Caki2 (cell line): Measurements from ENCODE around the gene USP7. TPM values are rescaled to one million over a fixed set of nuclear protein-coding genes. Genes with fewer than 3 reads are reported as not detected.

Experiments used
- DNase-seq: peaks from one replicate; pipeline ENCODE4 v3.0.0-alpha.2; 2015; ENCODE audit warnings: low read depth
- in situ Hi-C: cut with HindIII; loops from 2 replicates; pipeline ENCODE4 v1.10.0; 2016; ENCODE audit warnings: low sequenced_read_pairs, low pct_unique_long_range_greater_than_20kb, mixed read lengths
- total RNA-seq: library from RNA; depleted of rRNA; stranded (reverse); fragments of >200 nt; shearing (Covaris generic); gene quantifications from 2 replicates; pipeline ENCODE4 v1.2.3, GENCODE V29; 2014; ENCODE audit warnings: low replicate concordance

Gene USP7
- total RNA-seq, 1 experiment from 2014 or later, result 14.9 TPM

DNA sequence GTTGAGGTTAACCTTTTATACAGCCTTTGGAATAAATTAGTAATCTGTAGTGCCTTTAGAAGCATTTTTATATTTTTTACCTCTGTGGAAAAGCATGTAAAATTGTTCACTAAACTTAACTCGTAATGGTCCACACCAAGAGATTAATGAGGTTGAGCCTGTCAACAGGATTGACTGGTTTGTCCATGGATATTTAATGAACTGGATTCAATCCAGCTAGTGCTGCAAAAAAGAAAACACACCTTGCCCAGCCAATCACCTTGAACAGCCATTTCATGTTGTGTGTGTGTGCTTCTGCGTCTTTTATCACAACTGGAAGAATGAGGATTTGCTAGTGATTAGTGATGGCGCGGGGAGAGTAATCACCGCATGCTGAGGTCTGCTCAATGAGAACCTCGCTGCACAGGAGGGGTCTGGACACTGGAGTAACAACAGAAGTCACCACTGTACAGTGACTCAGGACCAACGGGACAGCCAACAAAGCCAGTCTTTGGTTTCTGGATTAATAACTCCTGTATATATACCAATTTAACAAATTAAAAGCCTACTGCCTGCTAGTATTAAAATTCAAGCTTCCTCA lies 47.9 kb downstream of the USP7 start:
- in situ Hi-C loops, result no loop called here
- no peak for DNase-seq

DNA sequence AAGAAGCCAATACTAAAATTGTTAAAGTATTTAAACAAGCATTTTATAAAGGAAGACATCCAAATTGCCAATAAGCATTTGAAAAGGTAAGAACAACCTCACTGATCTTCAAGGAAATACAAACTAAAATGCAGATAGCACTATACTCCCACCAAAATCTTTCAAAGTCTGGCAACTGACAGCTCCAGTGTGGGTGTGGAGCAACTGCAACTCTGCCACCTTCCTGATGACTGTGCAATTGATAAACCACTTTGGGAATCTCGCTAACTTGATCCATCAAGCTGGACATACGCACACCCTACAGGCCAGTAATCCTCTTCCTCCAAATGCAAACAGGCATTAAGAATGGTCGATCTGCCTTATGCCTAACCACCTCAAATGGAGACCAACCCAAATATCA lies 49.6 kb downstream of the USP7 start:
- in situ Hi-C loops, result no loop called here
- DNase-seq, result no peak

DNA sequence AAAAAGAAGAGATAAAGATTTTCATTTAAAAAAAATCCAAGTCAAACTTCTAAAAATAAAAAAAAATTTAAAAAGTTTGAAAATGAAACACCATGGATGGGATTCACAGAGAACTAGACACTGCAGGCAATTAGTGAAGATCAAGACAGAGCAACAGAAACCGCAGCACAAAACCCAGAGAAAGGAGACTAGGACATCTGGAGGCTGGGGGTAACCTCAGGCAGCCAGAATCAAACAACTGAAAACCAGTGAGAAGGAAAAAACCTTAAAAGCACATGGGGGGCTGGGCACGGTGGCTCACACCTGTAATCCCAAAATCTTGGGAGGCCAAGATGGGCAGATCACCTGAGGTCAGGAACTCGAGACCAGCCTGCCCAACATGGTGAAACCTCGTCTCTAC lies 50.9 kb downstream of the USP7 start:
- in situ Hi-C loops, result no loop called here
- no peak for DNase-seq

DNA sequence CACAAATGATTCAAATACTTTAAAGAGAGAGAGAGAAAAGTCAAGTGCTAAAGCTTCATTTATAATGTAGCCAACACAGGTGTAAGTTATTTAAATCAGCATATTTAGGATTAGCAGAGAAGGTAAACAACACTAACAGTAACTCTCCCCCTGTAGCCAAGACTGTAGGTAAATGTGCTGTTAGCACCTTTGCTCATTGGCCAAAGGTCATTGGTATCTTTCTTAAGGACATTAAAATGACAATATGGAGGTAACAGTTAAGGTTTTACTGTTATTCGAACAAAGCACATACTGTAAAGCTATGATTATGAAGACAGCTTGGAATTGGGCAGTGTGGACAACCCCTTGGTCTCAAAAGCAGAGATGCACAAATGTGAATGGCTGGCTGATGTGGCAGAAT lies 52.9 kb downstream of the USP7 start:
- in situ Hi-C loops, result no loop called here
- no peak for DNase-seq

DNA sequence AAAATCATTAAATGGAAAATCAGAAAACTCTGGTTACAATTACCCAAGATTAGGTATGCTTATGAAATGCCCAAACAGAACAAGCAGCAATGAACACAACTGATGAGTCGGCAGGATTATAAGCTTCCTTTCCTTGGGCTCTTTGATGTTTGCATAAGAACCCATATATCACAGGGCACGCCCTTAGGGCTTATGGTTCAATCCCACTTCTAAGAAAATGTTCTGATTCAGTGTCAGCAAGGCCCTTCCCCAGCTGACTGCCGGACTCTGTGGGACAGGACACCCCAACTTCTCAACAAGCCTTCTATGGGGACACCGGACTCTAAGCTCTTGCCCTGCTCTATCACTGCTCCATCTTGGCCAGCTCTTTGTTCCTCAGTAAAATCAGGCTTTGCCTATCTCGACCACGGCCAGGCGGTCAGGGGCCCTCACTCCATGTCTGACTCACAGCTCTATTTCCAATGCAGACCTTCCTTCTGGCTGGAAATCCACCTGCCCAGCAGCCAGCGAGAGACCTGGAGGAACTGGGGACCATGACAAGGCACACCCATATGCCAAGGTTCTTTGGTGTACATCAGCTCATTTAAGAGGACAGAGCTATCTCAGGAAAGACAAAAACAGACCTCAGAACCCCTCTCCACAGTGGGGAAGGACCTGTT lies 54.8 kb downstream of the USP7 start:
- in situ Hi-C loops, result no loop called here
- DNase-seq, result no peak

DNA sequence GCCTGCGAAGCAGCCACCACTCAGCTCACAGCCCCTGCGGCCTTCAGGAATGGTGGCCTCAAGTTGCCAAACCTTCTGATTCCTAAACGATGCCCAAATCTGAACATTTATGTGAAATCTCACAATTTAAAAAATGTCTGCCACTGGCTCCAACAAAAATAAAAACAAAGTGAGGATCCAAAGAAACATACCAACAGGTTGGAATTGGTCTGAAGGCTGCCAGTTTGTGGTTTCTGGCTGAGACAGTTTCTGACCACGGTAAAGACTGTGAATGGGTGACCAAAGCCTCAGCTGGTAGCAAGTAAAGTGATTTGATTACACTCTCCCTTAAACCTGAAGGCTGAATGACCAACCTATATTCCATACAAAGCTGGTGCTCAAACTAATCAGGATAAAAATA lies 56.6 kb downstream of the USP7 start:
- DNase-seq, result no peak

DNA sequence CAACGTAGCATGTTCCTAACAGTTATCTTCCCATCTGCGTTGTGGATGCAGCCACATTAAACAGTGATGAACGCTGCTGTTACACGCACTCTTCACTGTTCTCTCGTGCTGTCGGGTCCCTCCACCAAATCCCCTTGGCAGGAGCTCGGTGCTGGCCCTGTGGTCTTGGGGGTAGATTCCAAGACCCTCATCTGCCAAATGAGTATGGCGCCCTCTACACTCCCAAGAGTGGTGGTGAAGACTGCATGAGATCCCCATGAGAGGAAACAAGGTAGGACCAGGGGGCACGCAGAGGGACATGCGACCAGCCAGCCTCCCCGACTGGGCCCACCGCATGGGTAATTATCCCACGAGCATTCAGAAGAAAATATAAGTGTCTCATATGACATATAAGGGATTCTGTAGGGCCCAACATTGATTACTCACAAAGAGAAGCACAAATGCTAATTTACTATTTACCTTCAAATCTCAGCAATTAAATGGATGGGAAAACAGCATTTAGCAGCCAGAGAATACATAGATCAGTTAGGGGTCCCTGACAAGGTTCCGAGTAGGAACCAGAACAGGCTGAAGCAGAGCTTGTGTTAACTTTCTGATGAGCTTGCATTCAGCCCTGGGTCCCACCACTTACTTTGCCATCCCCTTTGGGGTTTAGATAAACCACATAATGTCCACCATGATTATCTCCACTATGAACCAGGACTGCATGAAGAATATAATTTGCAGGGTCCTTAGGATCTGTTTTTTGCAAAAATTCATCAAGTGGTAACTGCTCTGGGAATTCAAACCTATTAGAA lies 57.7 kb downstream of the USP7 start:
- in situ Hi-C loops, result no loop called here
- DNase-seq, result no peak

More for the DNA sequence above, 56.6 kb downstream of the USP7 start:
- in situ Hi-C loops, result no loop called here

DNA sequence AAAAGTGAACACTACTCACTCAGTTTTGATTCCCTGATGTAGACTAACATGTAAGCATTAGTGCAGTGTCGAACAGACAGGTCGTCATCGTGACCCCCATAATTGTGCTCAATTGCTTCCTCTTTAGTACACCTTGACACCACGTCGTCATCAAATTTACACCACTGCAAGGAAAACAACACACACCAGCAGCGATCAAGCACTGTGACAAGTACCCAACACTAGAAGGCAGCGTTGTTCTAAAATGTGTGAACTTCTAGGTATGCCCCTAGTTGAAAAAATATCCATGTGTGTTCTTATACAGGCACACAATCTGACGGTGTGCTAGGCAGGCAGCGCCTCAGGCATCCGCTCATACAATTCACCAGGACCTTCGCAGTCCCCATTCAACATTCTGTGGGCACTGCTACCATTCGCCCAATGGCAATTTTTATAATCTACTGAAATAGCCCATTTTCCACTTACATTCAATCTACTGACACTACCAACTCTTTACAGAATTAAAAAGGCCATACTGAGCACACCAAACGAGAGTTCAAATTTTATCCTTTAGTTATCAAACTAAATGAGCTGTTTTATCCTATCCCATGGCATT lies 58.4 kb downstream of the USP7 start:
- in situ Hi-C loops, result no loop called here
- peak; percentile 41 for DNase-seq

DNA sequence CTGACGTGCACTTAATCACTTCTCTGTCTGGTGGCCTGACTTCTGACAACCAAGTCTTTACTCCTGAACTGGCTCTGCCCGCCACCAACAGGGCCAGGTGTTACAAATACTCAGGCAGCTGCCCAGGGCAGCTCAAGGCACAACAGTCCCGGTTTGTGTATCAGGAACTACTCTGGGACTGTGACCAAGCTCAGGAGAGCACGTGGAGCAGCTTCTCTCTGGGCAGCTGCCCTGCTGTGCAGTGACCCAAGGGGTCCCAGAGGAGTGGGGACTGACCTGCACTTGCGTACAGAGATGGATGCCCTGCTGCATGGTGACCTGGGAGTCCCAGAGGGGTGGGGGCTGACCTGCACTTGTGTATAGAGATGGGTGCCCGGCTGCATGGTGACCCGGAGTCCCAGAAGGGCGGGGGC lies 59.7 kb downstream of the USP7 start:
- no peak for DNase-seq
- in situ Hi-C loops, result no loop called here

DNA sequence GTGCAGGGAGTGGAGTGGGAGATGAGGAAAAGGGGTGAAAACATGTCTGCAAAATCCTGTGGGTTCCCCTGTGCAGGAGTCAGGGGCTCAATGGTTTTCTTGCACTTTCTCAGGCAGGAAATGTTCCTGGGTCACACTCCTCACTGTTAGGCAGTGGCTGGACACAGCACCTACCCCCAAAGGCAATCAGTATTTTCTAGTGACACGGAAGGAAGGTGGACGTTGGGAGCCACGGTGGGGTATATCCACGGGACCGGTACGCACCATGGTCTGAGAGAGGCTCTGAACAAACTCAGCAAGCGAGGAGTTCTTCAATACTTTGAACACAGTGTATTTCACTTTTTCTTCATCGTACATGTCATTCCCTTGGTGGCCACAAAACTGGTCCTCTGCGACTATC lies 60.7 kb downstream of the USP7 start:
- DNase-seq, result no peak

DNA sequence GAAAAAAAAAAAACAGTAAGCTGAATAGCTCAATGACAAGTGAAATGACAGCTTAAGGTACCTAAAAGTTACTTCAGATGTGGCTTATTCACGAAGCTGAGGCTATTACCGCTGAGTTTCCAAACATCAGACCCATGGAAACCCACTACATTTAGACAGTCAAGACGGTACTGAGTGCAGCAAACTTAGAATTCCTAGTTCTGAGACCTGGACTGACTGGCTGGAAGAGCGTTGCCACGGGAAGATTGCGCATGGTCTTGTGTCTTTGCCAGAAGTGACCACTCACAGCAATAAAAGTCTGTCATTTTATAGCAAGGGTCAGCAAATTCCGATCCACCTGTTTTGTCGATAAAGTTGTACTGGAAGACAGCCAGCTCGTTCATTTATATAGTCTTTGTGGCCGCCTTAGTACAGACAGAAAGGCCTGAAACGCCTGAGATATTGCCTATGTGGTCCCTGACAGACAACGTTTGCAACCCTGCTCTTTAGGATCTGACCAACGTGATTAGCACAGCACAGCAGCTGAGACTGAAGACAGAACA lies 62.3 kb downstream of the USP7 start:
- DNase-seq, result no peak
- in situ Hi-C loops, result no loop called here

More for the DNA sequence above, 60.7 kb downstream of the USP7 start:
- in situ Hi-C loops, result no loop called here

DNA sequence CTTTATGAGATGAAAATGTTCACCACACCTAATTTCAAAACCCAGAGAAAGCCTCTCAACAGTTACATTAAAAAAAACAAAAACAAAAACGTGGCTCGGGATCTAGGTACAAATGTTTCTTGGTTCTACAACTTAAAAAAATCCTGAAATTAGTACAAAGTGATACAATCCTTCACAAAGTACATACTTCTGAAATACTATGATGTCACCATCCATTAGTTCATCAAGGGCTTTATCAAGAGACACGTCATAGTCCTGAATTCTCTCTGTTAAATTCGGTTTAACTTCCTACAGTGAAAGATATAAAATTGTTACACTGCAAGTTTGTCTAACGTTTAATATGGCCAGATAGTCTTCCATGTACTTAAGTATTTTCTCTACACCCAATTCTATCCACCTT lies 63.4 kb downstream of the USP7 start:
- no peak for DNase-seq
- in situ Hi-C loops, result no loop called here

DNA sequence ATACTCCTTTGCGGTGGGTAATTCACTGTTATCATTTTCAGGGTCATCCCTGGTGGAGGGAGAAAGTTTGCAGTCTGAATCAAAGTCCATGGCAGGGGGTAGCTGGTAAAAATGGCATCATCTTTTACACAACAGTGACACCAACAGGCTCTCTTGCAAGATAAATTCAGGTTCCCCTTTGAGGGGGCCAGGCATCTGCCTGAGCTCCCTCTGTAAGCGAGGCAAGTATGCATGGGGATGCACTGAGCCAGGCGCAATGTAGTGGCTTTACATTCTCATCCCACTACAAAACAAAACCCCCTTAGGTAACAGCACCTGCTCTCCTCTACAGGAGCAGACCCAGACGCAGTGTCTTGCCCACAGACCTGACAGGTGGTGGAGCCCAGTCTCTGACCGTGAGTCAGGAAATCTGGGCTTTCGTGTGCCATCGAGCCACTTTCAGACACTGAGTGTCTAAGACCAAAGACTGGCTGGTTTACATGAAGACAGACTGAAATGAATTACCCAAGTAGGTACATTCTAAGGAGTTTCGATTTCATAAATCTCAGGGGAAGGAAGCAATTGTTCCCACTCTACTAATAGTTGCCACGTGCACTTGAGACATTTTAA lies 63.9 kb downstream of the USP7 start:
- no peak for DNase-seq
- in situ Hi-C loops, result no loop called here

DNA sequence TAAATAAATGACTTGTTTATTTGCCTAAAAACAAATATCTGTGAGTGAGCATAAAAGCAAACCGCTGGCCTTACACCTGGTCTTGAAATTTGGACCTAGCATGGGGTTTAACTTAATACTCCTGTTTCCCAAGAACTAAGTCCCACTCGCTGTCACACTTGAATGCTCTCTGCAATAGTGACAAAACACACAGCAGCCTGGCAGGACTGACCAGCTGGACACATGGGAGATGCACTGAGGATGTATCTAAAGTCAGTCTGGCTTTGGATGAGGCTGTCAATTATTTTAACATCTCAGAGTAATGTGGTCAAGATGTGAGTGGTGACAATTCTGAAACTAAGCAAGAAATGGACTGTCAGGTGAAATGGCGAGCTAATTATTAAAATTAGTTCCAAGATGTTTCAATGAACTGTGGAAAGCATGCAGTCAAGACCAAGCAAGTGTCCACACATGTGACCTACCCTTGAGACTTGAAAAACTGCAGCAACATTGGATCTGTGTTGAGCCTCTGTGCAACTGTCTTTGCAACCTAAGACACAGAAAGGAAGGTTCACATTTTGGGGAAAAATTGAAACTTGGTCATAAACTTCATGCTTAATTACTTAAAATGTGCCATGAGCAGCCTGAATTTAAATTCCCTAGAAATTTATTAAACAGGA lies 64.9 kb downstream of the USP7 start:
- no peak for DNase-seq
- in situ Hi-C loops, result no loop called here

DNA sequence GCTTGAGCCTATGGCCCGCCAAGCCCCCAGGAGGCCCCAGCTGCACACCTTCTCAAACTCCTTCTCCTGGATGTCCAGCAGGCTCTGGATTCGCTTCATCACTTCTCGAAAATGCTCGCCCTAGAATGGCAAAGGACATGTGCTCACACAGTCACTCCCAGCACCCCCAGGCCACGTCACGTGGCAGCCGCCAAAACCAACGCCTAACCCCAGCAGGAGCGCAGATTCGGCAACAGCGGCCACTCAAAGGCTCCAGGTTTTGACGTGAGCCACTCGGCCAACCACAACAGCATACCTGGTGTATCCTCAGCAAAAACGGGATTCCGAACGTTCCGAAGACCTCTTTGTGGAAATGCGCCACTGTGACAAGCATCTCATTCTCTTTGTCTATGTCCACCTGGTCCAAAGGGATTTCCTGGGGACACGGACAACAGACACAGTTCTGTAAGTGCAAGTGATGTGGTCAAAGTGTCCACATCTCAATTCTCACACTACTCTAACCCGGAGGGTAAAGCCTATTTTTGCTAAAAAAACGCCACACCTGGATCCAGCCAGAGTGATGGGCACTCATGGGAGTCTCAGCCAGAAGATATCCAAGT lies 68.9 kb downstream of the USP7 start:
- DNase-seq, result no peak
- in situ Hi-C loops, result no loop called here

DNA sequence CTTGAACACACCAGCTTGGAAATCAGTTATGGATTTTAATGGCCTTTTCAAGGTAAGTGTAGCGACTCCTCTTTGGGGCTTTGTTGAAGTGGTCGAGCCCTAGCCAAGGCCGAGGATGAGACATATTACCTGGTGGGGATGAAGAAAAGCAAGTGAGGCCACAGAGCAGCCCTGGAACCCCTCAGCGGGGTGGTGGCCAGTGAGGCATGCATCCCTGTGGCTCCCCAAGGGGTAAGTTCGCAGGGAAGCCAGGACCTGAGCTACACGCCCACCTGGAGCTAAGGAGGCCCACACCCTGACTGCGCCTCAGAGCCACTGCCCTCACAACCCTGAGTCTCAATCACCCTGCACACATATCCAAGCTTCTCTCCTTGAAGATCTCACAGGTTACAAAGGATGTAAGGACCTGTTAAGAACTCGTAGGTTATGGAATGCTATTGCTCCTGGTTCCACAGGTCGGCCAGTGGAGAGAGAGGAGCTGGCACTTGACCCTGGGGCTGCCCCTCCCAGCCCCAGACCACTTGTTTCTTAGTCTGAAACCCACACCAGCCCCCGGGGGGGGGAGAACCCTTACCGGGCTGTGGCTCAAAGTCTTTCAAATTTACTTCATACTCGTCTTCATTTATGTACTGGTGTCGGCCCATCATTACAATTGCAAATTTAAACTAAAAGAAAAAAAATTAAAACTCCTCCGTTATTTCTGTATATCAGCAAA lies 69.6 kb downstream of the USP7 start:
- in situ Hi-C loops, result no loop called here

DNA sequence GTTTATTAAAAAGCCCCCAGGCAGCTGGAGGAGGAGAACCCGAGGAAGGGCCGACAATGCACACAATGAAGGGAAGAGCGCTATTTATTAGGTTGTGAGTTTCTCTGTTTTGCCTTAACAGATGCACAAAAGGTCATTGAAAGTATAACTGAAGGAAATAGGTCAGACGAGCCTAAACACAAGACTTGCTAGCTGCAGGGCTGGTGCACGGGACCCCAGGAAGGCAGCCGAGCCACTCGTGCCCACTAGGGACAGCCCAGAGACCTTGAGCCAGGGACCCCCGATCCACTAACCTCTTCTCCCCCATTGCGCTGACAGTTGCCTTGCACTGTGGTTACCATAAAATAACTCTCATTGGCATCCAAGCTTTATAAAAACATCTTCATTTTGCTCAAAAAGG lies 70.3 kb downstream of the USP7 start:
- in situ Hi-C loops, result no loop called here
- DNase-seq, result no peak

More for the DNA sequence above, 69.6 kb downstream of the USP7 start:
- DNase-seq, result no peak
